Type B pancreatic cell (in vitro differentiated cells): ENCODE measurements around the gene ZDHHC14. TPM values are rescaled to one million over a fixed set of nuclear protein-coding genes. Genes with fewer than 3 reads are reported as not detected.

ENCODE experiments used
- DNase-seq: peaks from one replicate; pipeline ENCODE4 v3.0.0; 2021; ENCODE audit warnings: mixed read lengths; ENCODE audit not compliant: unreplicated experiment; ENCODE audit errors: extremely low spot score
- H3K27ac Mint-ChIP-seq: 2 replicates; pipeline ENCODE4 v1.8.0; 2021; ENCODE audit warnings: mild to moderate bottlenecking, mixed read lengths
- H3K27me3 Mint-ChIP-seq: 2 replicates; pipeline ENCODE4 v1.8.0; 2021; ENCODE audit warnings: mixed read lengths
- H3K36me3 Mint-ChIP-seq: 2 replicates; pipeline ENCODE4 v1.8.0; 2021; ENCODE audit warnings: mixed read lengths
- H3K4me1 Mint-ChIP-seq: one replicate; pipeline ENCODE4 v1.8.0; 2021; ENCODE audit warnings: mixed read lengths; ENCODE audit not compliant: unreplicated experiment
- H3K4me3 Mint-ChIP-seq: 2 replicates; pipeline ENCODE4 v1.8.0; 2021; ENCODE audit warnings: mild to moderate bottlenecking, mixed read lengths
- H3K9me3 Mint-ChIP-seq: 2 replicates; pipeline ENCODE4 v1.8.0; 2021; ENCODE audit warnings: mixed read lengths
- total RNA-seq: library from RNA; stranded (reverse); gene quantifications from 2 replicates; pipeline ENCODE4 v1.2.1, GENCODE V29; 2021; ENCODE audit warnings: low replicate concordance
- TF ChIP-seq, protein P1 (sequence below): fragments of 200-600 bp; sonication (generic); conservative IDR thresholded peaks from 2 replicates; pipeline ENCODE4 v1.5.0; 2021; ENCODE audit warnings: antibody characterized with exemption, mild to moderate bottlenecking

The ZDHHC14 gene
- total RNA-seq, 1 donor from 2014 or later = 11.1 TPM

GRCh38 chr6:157561929-157562810 lies 181.2 kb downstream of the ZDHHC14 start:
- no peaks in the 10 kb centered on the region for H3K9me3 Mint-ChIP-seq
- H3K27ac Mint-ChIP-seq = no peak overlapping the region
- no peaks in the 10 kb centered on the region for H3K36me3 Mint-ChIP-seq
- no peaks in the 10 kb centered on the region for H3K4me1 Mint-ChIP-seq
- H3K4me3 Mint-ChIP-seq = no peak overlapping the region
- TF ChIP-seq, protein P1, sequence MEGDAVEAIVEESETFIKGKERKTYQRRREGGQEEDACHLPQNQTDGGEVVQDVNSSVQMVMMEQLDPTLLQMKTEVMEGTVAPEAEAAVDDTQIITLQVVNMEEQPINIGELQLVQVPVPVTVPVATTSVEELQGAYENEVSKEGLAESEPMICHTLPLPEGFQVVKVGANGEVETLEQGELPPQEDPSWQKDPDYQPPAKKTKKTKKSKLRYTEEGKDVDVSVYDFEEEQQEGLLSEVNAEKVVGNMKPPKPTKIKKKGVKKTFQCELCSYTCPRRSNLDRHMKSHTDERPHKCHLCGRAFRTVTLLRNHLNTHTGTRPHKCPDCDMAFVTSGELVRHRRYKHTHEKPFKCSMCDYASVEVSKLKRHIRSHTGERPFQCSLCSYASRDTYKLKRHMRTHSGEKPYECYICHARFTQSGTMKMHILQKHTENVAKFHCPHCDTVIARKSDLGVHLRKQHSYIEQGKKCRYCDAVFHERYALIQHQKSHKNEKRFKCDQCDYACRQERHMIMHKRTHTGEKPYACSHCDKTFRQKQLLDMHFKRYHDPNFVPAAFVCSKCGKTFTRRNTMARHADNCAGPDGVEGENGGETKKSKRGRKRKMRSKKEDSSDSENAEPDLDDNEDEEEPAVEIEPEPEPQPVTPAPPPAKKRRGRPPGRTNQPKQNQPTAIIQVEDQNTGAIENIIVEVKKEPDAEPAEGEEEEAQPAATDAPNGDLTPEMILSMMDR = no peak
- DNase-seq = no peak
- H3K27me3 Mint-ChIP-seq = no peaks in the 10 kb centered on the region

GRCh38 chr6:157562997-157563396 lies 182.0 kb downstream of the ZDHHC14 start:
- Mint-ChIP-seq H3K27me3 (no peaks in the 10 kb centered on the region), H3K9me3 (no peaks in the 10 kb centered on the region), H3K27ac (no peak overlapping the region), H3K36me3 (no peaks in the 10 kb centered on the region), H3K4me1 (no peaks in the 10 kb centered on the region), H3K4me3 (no peak overlapping the region)
- no peak for DNase-seq
- TF ChIP-seq, protein P1 = no peak

DNA sequence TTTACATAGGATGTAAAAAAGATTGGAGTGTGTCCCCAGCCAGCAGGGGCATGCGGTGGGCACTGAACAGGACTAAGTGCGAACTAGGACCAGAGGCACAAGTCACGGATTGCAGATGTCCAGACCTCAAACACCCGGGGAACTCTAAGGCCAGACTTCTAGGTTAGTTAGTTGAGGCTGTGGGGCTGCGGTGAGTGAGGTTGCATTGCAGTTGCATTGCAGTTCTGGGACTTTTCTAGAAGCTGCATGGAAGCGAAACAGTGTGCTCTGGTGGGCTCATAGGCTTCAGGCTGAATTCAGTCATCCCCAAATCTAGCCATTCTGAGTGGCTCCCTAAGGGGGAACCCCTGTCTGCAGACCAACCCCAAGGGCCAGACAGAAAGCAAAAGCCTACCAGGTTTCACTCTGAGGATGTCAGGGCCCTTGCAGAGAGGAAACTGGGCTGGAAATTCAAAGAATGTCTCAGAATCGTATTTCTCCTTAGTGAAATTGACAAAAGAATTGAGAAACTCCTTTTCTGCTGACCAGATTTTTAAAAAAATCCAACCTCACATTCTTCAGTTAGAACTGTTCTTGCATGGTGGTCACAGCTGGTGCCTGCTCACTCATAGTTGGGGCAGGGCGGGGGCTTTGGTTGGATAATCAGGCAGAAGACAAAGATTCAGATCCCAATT lies 182.8 kb downstream of the ZDHHC14 start:
- no peaks in the 10 kb centered on the region for H3K36me3 Mint-ChIP-seq
- H3K9me3 Mint-ChIP-seq = no peaks in the 10 kb centered on the region
- H3K4me1 Mint-ChIP-seq = no peaks in the 10 kb centered on the region
- H3K4me3 Mint-ChIP-seq = no peak overlapping the region
- no peaks in the 10 kb centered on the region for H3K27me3 Mint-ChIP-seq
- TF ChIP-seq, protein P1 = no peak
- H3K27ac Mint-ChIP-seq = no peak overlapping the region
- DNase-seq = no peak

GRCh38 chr6:157568702-157569101 lies 187.7 kb downstream of the ZDHHC14 start:
- Mint-ChIP-seq H3K4me1 (no peaks in the 10 kb centered on the region), H3K36me3 (no peaks in the 10 kb centered on the region), H3K9me3 (no peaks in the 10 kb centered on the region), H3K27ac (no peak overlapping the region), H3K4me3 (no peak overlapping the region), H3K27me3 (no peaks in the 10 kb centered on the region)
- TF ChIP-seq, protein P1 = no peak
- DNase-seq = no peak

DNA sequence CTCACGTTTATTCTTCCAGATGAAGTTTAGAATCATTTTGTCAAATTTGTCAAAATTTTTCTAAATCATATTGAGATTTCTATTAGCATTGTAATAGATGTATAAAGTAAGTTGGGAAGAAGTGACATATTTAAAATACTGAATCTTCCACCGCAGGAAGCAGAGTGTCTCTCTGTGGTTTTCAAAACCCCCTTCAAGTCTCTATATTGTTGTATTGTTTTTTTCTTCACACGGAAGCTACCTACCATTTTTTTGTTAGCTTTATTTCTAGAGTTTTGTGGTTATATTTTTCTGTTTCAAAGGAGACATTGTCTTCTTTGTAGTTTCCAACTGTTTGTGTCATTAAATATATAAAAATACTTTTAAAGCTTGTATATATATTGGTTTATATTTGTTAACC lies 188.6 kb downstream of the ZDHHC14 start:
- Mint-ChIP-seq H3K27ac (no peak overlapping the region), H3K9me3 (no peaks in the 10 kb centered on the region), H3K4me1 (no peaks in the 10 kb centered on the region), H3K27me3 (no peaks in the 10 kb centered on the region), H3K36me3 (no peaks in the 10 kb centered on the region), H3K4me3 (no peak overlapping the region)
- TF ChIP-seq, protein P1 = no peak
- no peak for DNase-seq
